Retinal pigment epithelial cell (primary cell): ENCODE results near the gene ENDOV.

ENCODE experiments used
- DNase-seq: peaks from one replicate; pipeline ENCODE4 v3.0.0-alpha.2; 2010; ENCODE audit warnings: low read depth
- H3K4me3 ChIP-seq: 2 replicates; pipeline ENCODE4 v1.5.1; 2011; ENCODE audit warnings: mild to moderate bottlenecking, low read length, control low read depth, moderate library complexity
- TF ChIP-seq, protein P1 (sequence below): conservative IDR thresholded peaks from 2 replicates; pipeline ENCODE4 v1.5.1; 2011; ENCODE audit warnings: low read depth, low read length, control low read depth, inconsistent platforms

ENDOV gene

DNA sequence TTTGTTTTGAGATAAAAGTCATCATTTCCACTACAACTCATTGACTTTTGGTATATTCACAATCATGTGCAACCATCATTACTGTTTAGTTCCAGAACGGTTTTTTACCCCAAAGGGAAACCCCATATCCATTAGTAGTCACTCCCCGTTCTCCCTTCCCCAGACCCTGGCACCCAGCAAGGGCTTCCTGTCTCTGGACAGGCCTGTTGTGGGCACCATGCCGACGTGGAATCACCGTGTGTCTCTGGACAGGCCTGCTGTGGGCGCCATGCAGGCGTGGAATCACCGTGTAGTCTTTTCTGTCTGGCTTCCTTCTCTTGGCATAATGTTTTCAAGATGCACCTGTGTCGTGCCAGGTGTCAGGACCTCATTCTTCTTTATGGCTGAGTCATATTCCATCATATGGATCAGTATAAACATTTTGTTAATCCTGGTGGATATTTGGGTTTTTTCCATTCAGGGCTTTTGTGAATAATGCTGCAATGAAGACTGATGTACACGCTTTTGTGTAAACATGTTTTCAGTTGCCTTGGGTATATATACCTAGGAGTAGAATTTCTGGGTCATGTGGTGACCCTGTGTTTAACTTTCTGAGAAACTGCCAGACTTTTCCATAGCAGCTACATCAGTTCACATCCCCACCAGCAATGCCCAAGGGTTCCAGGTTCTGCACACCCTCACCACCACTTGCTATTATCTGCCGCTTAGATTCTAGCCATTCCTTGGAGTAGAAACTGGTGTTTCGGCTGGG, 19.1 kb downstream of the ENDOV start:
- DNase-seq: no peak
- TF ChIP-seq, protein P1, sequence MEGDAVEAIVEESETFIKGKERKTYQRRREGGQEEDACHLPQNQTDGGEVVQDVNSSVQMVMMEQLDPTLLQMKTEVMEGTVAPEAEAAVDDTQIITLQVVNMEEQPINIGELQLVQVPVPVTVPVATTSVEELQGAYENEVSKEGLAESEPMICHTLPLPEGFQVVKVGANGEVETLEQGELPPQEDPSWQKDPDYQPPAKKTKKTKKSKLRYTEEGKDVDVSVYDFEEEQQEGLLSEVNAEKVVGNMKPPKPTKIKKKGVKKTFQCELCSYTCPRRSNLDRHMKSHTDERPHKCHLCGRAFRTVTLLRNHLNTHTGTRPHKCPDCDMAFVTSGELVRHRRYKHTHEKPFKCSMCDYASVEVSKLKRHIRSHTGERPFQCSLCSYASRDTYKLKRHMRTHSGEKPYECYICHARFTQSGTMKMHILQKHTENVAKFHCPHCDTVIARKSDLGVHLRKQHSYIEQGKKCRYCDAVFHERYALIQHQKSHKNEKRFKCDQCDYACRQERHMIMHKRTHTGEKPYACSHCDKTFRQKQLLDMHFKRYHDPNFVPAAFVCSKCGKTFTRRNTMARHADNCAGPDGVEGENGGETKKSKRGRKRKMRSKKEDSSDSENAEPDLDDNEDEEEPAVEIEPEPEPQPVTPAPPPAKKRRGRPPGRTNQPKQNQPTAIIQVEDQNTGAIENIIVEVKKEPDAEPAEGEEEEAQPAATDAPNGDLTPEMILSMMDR: no peak
- no peak overlapping the region for H3K4me3 ChIP-seq

DNA sequence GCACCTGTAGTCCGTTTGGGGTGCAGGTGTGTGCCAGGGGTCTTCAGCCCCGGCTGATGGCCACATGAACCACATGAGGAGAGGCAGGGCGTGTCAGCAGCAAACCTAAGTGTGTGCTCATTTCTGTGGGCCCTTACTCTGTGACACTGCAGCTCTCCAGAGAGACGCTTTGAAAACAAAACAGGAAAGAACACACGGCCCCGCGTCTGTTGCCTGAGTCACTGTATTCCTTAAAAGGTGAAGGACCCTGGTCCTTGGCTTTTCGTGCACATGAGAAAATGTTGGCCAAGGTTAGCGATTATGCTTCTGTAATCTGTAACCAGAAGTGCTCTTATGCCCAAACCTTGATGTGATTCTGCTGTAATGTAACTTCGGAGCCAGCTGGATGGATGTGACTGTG, 22.6 kb downstream of the ENDOV start:
- no peak for DNase-seq
- no peak overlapping the region for H3K4me3 ChIP-seq
- TF ChIP-seq, protein P1: no peak

DNA sequence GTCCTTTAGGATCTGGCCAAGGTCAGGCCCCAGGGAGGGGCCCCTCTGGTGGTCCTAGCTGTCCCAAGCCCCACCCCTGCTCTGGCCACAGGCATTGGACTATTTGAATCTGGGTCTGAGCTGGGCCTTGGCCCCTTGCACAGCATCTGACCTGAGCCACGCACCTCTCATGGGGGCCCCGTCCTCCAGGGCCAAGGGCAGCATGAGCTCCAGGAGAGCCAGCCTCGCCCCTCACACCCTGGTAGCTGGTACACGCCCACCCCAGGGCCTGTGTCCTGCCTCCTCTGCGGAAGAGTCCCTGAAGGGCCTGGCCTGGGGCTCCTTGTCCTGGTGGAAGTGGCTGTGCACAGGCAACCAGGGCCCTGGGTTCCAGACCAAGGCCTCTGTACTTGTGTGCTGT, 23.8 kb downstream of the ENDOV start:
- TF ChIP-seq, protein P1: no peak
- DNase-seq: no peak
- H3K4me3 ChIP-seq: no peak overlapping the region

DNA sequence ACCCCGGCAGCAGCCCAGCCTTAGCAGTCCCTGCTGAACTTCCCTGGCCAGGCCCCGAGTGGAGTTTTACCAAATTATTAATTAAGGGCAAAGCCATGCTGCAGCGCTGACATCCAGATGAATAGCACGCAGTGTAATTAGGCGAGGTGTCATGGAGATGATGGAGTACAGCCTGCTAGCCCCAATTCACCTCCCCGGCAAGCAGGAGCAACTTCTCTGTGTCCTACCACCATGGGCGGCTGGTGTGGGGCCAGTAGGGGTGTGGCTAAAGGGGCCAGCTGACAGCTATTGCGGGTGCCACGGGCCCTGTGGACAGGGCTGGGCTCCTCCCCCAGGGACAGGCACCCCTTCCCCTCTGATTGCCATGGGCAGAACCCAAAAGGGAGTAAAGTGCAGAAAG, 24.5 kb downstream of the ENDOV start:
- no peak for DNase-seq
- TF ChIP-seq, protein P1: no peak
- no peak overlapping the region for H3K4me3 ChIP-seq

DNA sequence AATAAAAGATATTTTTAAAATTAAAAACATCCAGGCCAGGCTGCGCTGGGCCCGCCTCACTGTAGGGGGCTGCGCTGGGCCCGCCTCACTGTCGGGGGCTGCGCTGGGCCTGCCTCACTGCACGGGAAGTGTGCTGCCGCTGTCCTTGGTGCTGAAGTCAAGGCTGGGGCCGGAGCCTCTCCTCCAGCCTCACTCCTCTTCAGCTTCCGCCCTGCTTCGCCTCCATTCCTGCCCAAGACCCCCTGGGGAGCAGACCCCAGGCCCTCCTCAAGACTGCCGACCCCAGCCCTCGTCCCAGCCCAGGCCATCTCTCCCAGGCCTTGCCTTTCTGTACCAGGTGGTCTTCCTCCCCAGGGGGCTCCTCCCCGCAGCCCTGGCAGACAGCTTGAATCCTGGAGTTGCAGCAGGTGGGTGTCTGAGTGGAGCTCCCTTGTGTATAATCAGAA, 26.2 kb downstream of the ENDOV start:
- H3K4me3 ChIP-seq: no peak overlapping the region
- no peak for DNase-seq
- TF ChIP-seq, protein P1: no peak

DNA sequence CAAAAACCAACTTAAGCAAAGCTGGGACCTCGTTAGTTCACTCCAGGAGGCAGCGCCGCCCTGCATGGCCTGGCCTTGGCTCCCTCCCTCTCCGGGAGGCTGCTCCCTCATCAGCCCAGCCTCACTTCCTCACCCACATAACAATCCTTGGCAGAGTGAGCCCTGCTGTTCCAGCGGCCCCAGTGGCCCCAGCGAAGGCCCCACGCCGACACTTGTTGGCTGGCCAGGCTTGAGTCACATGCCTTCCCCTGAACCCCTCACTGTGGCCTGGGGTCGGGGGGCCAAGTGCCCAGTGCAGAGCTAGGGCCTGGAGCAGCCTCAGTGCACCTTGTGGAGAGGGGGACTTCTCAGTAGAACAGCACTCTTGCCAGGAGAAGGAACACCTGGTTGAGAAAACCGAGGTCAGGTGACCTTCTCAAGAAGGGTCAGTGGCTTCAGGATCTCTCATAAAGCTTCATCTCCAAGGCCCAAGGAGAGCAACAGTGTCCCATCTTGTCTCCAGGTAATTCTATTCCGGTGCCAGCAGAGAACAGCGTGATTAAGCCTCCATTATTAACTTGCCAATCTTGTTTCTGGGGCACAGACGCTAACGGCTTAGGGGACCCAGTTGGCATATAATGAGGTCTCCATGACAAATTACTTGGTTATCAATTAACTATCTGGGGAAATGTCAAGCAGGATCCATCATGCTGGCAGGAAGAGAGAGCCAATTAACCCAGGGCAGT, 26.8 kb downstream of the ENDOV start:
- TF ChIP-seq, protein P1: no peak

DNA sequence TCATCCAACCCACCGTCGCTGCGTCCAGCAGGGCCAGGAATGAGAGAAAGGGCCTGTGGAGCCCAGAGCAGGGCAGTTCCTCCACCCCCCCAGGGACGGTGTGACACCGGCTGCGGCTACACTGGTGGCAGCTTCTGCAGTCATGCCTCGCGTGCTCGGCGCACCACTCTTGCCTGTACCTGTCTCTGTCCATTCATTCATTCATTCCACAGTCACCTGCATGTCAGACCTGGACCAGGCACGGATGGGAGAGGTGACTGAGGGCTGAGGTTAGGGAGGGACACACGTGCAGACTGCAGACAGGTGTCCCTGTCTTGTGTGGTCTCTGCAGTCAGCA, 27.3 kb downstream of the ENDOV start:
- TF ChIP-seq, protein P1: no peak
- DNase-seq: no peak
- H3K4me3 ChIP-seq: no peak overlapping the region

More for the DNA sequence above, 26.8 kb downstream of the ENDOV start:
- no peak for DNase-seq
- H3K4me3 ChIP-seq: no peak overlapping the region
